HG03196 (cell line): ENCODE data around the gene C2.

Experiments used
- ATAC-seq: cut with Tn5 transposase; IDR thresholded peaks from one replicate; pipeline ENCODE4 v1.9.1; 2021; ENCODE audit not compliant: unreplicated experiment

The C2 gene

GRCh38 chr6:31952890-31953289, 25.4 kb downstream of the C2 start:
- ATAC-seq = no peak

- no peak for ATAC-seq
Observed at GRCh38 chr6:31954511-31954910, 27.0 kb downstream of the C2 start.

- no peak for ATAC-seq
Observed at GRCh38 chr6:31956796-31957195, 29.3 kb downstream of the C2 start.

GRCh38 chr6:31958412-31958740, 30.9 kb downstream of the C2 start:
- peak; percentile 6 for ATAC-seq

GRCh38 chr6:31958741-31959739, 31.5 kb downstream of the C2 start, which contains the start of the genes NELFE and SKIC2:
NELFE (minus strand) TSS chr6:31958971; CDS start chr6:31958446, 525 bp downstream.
SKIC2 (plus strand) TSS chr6:31959175; CDS start chr6:31959193, 18 bp downstream.
- ATAC-seq = peak; percentile 94

- ATAC-seq = no peak
Observed at GRCh38 chr6:31961616-31962015, 34.1 kb downstream of the C2 start.

- no peak for ATAC-seq
Observed at GRCh38 chr6:31963921-31964320, 36.4 kb downstream of the C2 start.

GRCh38 chr6:31965700-31966099, 38.2 kb downstream of the C2 start:
- ATAC-seq = no peak

- no peak for ATAC-seq
Observed at GRCh38 chr6:31966506-31966905, 39.0 kb downstream of the C2 start.

GRCh38 chr6:31966997-31967925, 39.7 kb downstream of the C2 start:
- no peak for ATAC-seq

- no peak for ATAC-seq
Observed at GRCh38 chr6:31967926-31968320, 40.4 kb downstream of the C2 start.

- no peak for ATAC-seq
Observed at GRCh38 chr6:31968326-31968725, 40.8 kb downstream of the C2 start.

GRCh38 chr6:31968791-31969711, 41.5 kb downstream of the C2 start:
- no peak for ATAC-seq

- no peak for ATAC-seq
Observed at GRCh38 chr6:31969712-31970603, 42.4 kb downstream of the C2 start.

- ATAC-seq = no peak
Observed at GRCh38 chr6:31970604-31971271, 43.2 kb downstream of the C2 start.

GRCh38 chr6:31971279-31971992, 43.9 kb downstream of the C2 start:
- no peak for ATAC-seq

- ATAC-seq = peak; percentile 79
Observed at GRCh38 chr6:31971993-31972708, 44.6 kb downstream of the C2 start, which contains the start of gene DXO. DXO (minus strand) TSS chr6:31972138; CDS start chr6:31971675, 463 bp downstream.
